Calu3 (cell line): ENCODE results near the gene SLMAP. TPM values are rescaled to one million over a fixed set of nuclear protein-coding genes. Genes with fewer than 3 reads are reported as not detected.
A peak's percentile ranks its signal among the peaks of the same experiment; 100 is the strongest.

Experiments
- BruUV-seq: library from RNA; stranded (reverse); fragments of 400-500 nt; replicated peaks from 2 replicates; lab custom pipeline; 2021; lab: Mats Ljungman, UMichigan
- CTCF ChIA-PET: fragments of 300-600 bp; sonication (Branson Sonifier 250); formaldehyde crosslinking; loops from one replicate; lab custom pipeline; 2022; ENCODE audit warnings: antibody characterized with exemption; lab: Charles Lee
- DNase-seq: peaks from one replicate; pipeline ENCODE4 v3.0.0; 2022
- H3K27ac Mint-ChIP-seq: one replicate; pipeline ENCODE4 v1.8.0; 2022; ENCODE audit warnings: mixed read lengths; ENCODE audit not compliant: unreplicated experiment
- H3K27me3 Mint-ChIP-seq: one replicate; pipeline ENCODE4 v1.8.0; 2022; ENCODE audit warnings: mixed read lengths; ENCODE audit not compliant: unreplicated experiment
- H3K36me3 Mint-ChIP-seq: one replicate; pipeline ENCODE4 v1.8.0; 2022; ENCODE audit warnings: mild to moderate bottlenecking, moderate library complexity, mixed read lengths; ENCODE audit not compliant: insufficient read depth, unreplicated experiment
- H3K4me1 Mint-ChIP-seq: one replicate; pipeline ENCODE4 v1.8.0; 2022; ENCODE audit warnings: mild to moderate bottlenecking, low read depth, mixed read lengths; ENCODE audit not compliant: unreplicated experiment
- H3K4me3 Mint-ChIP-seq: one replicate; pipeline ENCODE4 v1.8.0; 2022; ENCODE audit warnings: mild to moderate bottlenecking, low read depth, moderate library complexity, mixed read lengths; ENCODE audit not compliant: unreplicated experiment
- H3K9me3 Mint-ChIP-seq: one replicate; pipeline ENCODE4 v1.8.0; 2022; ENCODE audit warnings: low read depth, mixed read lengths; ENCODE audit not compliant: unreplicated experiment
- CTCF ChIP-seq: fragments of 200-600 bp; IDR thresholded peaks from one replicate; pipeline ENCODE4 v1.8.0; 2022; ENCODE audit warnings: antibody characterized with exemption; ENCODE audit not compliant: unreplicated experiment
- intact Hi-C: fragments of 100-400 bp; cut with micrococcal nuclease; formaldehyde crosslinking; loops from one replicate; pipeline ENCODE4 v1.10.0; 2022; ENCODE audit not compliant: unreplicated experiment
- total RNA-seq: library from RNA; stranded (reverse); gene quantifications from 2 replicates; pipeline ENCODE4 v1.2.3, GENCODE V29; 2022

The SLMAP gene
- total RNA-seq, 1 experiment from 2014 or later, result 114 TPM

GRCh38 chr3:57959423-57960173 is 203.5 kb downstream of the SLMAP start:
- Mint-ChIP-seq H3K4me1 (peaks cover 30% of the 10 kb centered on the region), H3K27ac (peak overlapping the region; percentile 77), H3K27me3 (no peaks in the 10 kb centered on the region), H3K4me3 (peak overlapping the region; percentile 12), H3K36me3 (peaks cover 5% of the 10 kb centered on the region), H3K9me3 (no peaks in the 10 kb centered on the region)
- BruUV-seq, result TSS peak; percentile 99
- DNase-seq, result peak; percentile 44
- intact Hi-C loops, result loop anchor here (5.0 kb wide), 3 partner anchors 48 to 213 kb away; partner anchors contain the start of gene FLNB
- no peak for TF ChIP-seq CTCF
- CTCF ChIA-PET, result interaction anchor here (0.7 to 1.3 kb wide), 2 partner anchors 48 to 134 kb away, joined by 3 to 4 read pairs; partner anchors contain the start of gene FLNB

GRCh38 chr3:57960174-57960505 is 204.0 kb downstream of the SLMAP start:
- Mint-ChIP-seq H3K4me1 (peaks cover 30% of the 10 kb centered on the region), H3K9me3 (no peaks in the 10 kb centered on the region), H3K36me3 (peaks cover 5% of the 10 kb centered on the region), H3K4me3 (peak overlapping the region; percentile 12), H3K27ac (peak overlapping the region; percentile 77), H3K27me3 (no peaks in the 10 kb centered on the region)
- no peak for DNase-seq
- no TSS peak for BruUV-seq
- no peak for TF ChIP-seq CTCF
- intact Hi-C loops, result loop anchor here (5.0 kb wide), 3 partner anchors 47 to 212 kb away; partner anchors contain the start of gene FLNB
- CTCF ChIA-PET, result no interaction called here

GRCh38 chr3:57961177-57961827 is 205.2 kb downstream of the SLMAP start:
- no TSS peak for BruUV-seq
- Mint-ChIP-seq H3K9me3 (no peaks in the 10 kb centered on the region), H3K36me3 (peaks cover 5% of the 10 kb centered on the region), H3K4me3 (no peak overlapping the region), H3K4me1 (peaks cover 30% of the 10 kb centered on the region), H3K27me3 (no peaks in the 10 kb centered on the region), H3K27ac (peak overlapping the region; percentile 77)
- CTCF ChIA-PET, result interaction anchor here (0.6 to 1.3 kb wide), 4 partner anchors 58 to 216 kb away, joined by 3 to 6 read pairs (median 4); no protein-coding TSS in a partner anchor
- no peak for DNase-seq
- intact Hi-C loops, result loop anchor here (5.0 kb wide), 3 partner anchors 46 to 211 kb away; partner anchors contain the start of gene FLNB
- TF ChIP-seq CTCF, result no peak

- intact Hi-C loops, result loop anchor here (5.0 kb wide), 3 partner anchors 45 to 210 kb away; partner anchors contain the start of gene FLNB
- H3K27ac Mint-ChIP-seq, result peak overlapping the region; percentile 77
- TF ChIP-seq CTCF, result peak; percentile 35
- H3K4me3 Mint-ChIP-seq, result no peak overlapping the region
- no peak for DNase-seq
- peaks cover 5% of the 10 kb centered on the region for H3K36me3 Mint-ChIP-seq
- H3K9me3 Mint-ChIP-seq, result no peaks in the 10 kb centered on the region
- no peaks in the 10 kb centered on the region for H3K27me3 Mint-ChIP-seq
- CTCF ChIA-PET, result interaction anchor here (0.8 to 1.3 kb wide), 5 partner anchors 9 to 215 kb away, joined by 3 to 7 read pairs (median 4); no protein-coding TSS in a partner anchor
- H3K4me1 Mint-ChIP-seq, result peaks cover 30% of the 10 kb centered on the region
- BruUV-seq, result no TSS peak
Measured at GRCh38 chr3:57961828-57962447, 205.8 kb downstream of the SLMAP start.
